22Rv1 (cell line): ENCODE results near the gene CCDC122.
A peak's percentile ranks its signal among the peaks of the same experiment; 100 is the strongest.

Experiments used
- H3K27ac ChIP-seq: fragments of 450-650 bp; 2 replicates; pipeline ENCODE4 v1.5.1; 2017
- ZFX ChIP-seq: fragments of 450-650 bp; IDR thresholded peaks from 2 replicates; pipeline ENCODE4 v1.6.1; 2017; ENCODE audit warnings: antibody characterized with exemption, borderline replicate concordance
- TF ChIP-seq, protein P1 (sequence below): fragments of 450-650 bp; IDR thresholded peaks from 2 replicates; pipeline ENCODE4 v1.5.1; 2017; ENCODE audit warnings: mild to moderate bottlenecking

Gene CCDC122

DNA sequence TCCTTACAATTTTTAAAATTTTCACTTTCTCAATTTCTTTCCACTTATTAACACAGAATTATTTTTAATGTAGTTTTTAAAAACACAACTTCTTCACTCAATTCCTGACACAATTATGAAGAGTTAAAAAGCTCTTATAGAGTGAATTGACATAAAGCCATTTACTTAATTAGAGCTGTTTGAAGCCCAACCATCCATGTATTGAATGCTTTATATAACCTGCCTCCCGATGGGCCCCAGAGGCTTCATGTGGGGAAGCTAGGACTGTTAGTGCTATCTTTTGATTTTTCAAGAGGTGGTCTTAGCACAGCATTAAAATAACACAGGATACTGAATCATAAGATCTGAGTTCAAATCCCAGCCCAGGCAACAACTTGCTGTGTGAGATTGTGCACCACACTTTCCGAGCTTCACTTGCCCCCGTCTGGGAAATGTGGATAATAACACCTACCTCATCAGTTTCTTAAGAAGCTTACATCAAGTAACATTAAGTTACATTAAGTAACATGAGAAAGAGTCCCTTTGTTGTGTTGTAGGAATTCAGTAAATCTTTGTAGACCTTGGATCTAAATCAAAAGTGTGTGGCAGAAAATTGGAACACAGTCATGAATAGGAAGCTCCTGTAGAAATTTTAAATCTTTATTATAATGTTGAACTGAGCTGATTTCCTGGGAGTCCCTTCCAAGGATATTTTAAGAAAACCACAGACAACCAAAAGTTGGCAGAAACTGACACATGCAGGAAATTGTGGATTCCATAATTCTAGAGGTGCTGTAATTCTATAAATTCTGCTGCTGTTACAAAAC lies 87.3 kb downstream of the CCDC122 start:
- H3K27ac ChIP-seq, result no peak overlapping the region
- TF ChIP-seq, protein P1, sequence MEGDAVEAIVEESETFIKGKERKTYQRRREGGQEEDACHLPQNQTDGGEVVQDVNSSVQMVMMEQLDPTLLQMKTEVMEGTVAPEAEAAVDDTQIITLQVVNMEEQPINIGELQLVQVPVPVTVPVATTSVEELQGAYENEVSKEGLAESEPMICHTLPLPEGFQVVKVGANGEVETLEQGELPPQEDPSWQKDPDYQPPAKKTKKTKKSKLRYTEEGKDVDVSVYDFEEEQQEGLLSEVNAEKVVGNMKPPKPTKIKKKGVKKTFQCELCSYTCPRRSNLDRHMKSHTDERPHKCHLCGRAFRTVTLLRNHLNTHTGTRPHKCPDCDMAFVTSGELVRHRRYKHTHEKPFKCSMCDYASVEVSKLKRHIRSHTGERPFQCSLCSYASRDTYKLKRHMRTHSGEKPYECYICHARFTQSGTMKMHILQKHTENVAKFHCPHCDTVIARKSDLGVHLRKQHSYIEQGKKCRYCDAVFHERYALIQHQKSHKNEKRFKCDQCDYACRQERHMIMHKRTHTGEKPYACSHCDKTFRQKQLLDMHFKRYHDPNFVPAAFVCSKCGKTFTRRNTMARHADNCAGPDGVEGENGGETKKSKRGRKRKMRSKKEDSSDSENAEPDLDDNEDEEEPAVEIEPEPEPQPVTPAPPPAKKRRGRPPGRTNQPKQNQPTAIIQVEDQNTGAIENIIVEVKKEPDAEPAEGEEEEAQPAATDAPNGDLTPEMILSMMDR, result no peak
- no peak for TF ChIP-seq ZFX

DNA sequence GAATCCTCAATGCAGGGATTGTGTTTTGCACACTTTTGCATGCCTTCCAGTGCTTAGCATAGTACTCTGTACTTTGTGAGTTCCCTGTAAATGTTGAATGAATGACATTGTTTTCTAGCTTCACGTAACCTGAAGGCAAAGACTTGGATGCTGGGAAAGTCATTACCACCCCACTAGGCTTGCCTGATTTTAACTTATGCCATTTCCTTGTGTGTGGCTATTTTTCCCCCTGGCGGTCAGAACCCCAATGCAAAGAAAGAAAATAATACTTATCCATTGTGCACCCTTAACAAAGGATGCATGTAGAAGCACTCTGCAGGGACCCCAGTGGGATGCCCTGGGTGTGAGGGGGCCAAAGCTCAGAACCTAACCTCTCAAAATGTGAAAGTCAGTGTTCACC lies 91.5 kb downstream of the CCDC122 start:
- peak overlapping the region; percentile 61; the same call in 1 of the 2 replicates for H3K27ac ChIP-seq
- TF ChIP-seq, protein P1, result no peak
- TF ChIP-seq ZFX, result no peak

DNA sequence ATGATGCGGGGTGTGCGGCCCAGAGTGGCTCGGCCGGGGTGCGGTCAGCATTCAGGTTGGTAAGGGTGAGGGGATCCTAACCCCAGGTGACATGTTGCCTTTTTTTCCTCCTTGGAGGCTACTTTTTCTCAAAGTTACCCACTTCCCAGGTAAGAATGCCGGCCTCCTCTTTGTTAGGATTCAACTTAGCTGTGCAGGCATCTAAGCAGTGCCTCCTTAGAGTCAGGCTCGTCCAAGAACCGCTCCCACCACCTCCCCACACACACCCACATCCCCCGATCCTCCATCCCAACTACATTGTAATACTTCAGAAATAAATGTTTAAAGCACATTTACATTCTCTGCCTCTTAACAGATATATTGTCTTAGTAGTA lies 92.0 kb downstream of the CCDC122 start:
- peak overlapping the region; percentile 61 for H3K27ac ChIP-seq
- TF ChIP-seq, protein P1, result no peak

- peak within 1 kb of the TSS; percentile 61 for H3K27ac ChIP-seq
Measured at GRCh38 chr13:43786766-43787517, 92.6 kb downstream of the CCDC122 start, which contains the start of gene ENOX1. ENOX1 (minus strand) TSS chr13:43786972.

DNA sequence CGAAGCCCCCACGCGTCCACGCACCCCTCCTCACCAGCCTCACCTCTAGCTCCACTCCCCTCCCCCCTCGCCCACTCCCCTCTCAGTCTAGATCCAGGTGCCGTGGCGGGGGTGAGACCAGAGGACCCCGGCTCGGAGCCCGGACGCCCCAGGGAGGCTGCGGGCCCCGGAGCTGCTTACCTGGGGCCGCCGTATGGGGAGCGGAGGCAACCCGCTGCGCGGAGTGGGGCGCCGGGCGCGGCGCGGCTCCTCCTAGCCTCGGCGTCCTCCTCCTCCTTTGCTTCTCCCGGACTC lies 93.1 kb downstream of the CCDC122 start:
- TF ChIP-seq, protein P1, result no peak
- TF ChIP-seq ZFX, result no peak
- peak overlapping the region; percentile 61 for H3K27ac ChIP-seq

More at GRCh38 chr13:43786766-43787517, 92.6 kb downstream of the CCDC122 start, which contains the start of gene ENOX1:
- TF ChIP-seq ZFX, result no peak
- TF ChIP-seq, protein P1, result peak; percentile 40
